ENCODE data around the gene LPP.

- TF ChIP-seq CTCF (IDR thresholded peaks at IDR 0.05; ENCODE audit: low read depth, low read length, poor library complexity, severe bottlenecking) (no peak), EZH2phosphoT487 (IDR thresholded peaks at IDR 0.05; ENCODE audit: borderline replicate concordance, low read length) (no peak)
These were observed 364.5 kb downstream of the LPP start for GRCh38 chr3:188518416-188518815.
